IPS-NIHi11 (cell line): ENCODE measurements around the gene PEX11B.

ENCODE experiments used
- DNase-seq: peaks from one replicate; pipeline ENCODE4 v3.0.0; 2012; ENCODE audit warnings: mixed read lengths, low spot score

The PEX11B gene

DNA sequence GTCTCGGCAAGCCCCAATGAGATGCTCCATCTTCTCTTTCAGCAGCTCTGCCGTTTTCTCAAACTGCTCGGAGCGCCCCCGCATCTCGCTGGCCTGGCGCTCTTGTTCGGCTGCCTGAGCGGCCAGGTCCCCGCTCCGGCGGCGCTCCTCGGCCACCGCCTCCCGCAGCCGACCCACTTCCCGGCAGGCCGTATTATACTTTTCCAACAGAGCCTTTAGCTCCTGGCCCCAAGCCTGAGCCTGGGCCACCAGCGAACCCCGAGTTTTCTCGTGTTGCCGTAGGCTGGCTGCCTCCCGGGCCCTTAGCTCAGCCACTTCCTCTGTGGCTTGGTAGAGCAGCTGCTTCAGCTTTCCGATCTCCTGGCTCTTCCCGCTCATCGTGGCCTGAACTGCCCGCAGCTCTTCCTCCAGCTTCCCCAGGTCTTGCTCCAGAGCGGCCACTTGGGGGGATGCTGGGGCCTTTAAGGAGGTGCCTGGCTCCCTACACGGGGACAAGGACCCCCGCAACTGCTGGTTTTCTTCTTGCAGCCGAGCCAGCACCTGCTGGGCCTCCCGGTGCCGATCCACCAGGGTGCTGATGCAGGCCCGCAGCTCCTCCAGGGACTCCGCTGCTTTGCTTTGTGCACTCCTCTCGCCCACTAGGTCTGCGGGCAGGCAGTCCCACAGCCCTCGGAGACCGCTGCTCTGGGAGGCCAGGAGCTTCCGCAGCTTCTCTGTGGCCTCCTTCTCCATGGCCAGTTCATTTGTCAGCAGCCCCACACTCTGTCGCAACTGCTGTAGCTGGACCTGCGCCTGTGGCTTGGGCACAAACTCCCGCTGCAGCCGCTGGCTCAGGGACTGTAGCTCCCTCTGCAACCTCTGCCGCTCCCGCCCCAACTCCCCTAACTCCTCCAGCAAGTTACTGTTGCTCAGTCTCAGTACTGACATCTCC lies 46.3 kb downstream of the PEX11B start:
- DNase-seq, result peak; percentile 63

DNA sequence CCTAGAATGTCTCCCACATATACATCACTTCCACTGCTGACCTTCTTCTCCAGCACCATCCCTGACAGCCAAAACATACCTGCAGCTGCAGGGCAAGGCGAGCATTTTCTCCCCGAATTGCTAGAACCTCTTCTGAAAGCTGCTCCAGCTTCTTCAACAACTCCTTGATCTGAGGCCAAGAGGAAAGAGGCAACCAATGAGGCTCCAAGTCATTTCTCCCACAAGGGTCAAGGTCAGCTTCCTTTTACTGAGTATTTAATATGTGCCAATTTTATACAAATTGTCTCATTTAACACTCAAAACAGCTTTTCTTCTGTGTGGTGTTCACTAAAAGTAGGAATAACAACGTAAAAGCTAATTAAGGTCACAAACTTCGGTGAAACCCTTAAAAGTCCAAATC lies 50.3 kb downstream of the PEX11B start:
- no peak for DNase-seq

DNA sequence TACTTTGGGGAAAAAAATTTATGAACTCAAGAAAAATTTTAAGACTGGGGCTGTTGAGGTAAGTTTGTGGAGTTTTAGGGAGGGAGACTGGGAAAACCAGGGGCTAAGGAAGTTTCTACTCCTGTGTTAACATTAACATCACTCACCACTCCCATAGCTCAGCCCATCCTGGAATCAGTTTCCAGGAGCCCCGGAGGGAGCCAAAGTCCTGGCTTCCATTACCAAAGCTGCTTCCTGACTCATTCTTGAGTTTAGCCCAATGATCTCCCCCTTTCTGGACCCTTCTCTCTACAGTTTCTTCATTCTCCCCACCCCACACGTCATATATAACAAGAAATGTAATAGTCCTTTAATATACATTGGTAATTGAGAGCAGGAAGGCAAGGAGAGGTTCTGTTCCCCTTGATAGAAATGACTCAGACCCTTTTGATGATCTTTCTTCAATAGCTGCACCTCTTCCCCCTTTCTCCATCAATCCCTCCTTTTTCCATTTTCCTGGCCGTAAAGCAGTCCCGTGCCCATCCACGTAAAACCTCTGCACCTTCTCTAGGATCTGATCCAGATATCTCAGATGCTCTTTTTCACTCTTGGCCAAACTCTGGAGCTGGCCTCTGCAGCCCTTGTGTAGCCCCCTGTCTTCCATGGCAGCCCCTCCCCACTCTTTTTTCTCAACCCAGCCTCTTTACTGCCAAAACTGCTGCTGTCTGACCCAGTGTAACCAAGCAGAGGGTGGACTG lies 55.1 kb downstream of the PEX11B start:
- no peak for DNase-seq
